HG02642 (cell line): ENCODE results near the gene CDH15.
"Not testable (repeated sequence)": the region's sequence is repeated elsewhere in the genome, so short reads cannot be mapped to it uniquely, and the experiment has no call there.

Source experiments
- ATAC-seq: cut with Tn5 transposase; IDR thresholded peaks from one replicate; pipeline ENCODE4 v1.9.1; 2021; ENCODE audit warnings: mild to moderate bottlenecking; ENCODE audit not compliant: unreplicated experiment, poor library complexity

The CDH15 gene

DNA sequence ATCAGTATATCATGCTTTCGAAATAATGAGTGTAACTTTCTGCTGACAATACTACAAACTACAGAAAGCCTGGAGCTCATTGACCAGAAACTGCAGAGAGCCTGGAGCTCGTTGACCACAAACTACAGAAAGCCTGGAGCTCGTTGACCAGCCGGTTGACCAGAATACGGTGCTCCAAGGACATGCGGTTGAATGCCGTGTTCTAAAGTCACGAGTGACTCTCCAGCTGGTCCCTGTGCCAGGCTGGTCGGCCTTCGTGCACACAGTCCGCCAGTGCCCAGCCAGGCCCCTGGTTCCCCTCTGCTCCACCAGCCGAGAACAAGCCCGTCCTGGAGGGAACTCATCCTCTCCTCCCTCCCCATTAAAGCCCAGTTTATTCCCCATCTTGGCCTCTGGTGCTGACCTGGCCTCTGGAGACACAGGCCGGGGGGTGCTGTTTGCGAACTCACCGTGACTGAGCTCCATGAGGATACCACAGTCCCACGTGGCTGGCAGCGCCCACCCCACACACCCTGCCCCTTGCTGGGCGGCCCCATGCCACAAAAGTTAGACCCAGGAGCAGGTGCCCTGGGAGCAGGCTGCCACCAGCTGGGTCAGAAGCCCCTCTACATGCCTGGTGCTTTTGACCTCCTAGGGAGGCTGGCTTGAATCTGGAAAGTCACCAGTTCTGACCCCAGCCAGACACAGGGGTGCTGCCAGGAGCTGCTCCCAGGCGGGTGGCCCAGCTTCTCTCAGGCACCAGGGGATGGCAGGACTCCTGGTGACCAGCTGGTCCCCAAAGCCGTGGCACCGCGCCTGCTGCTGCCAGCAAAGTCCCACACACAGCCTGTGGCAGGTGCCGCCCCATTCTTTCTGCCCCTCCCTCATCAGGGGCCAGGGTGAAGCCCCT is 15.5 kb upstream of the CDH15 start:
- no peak for ATAC-seq

DNA sequence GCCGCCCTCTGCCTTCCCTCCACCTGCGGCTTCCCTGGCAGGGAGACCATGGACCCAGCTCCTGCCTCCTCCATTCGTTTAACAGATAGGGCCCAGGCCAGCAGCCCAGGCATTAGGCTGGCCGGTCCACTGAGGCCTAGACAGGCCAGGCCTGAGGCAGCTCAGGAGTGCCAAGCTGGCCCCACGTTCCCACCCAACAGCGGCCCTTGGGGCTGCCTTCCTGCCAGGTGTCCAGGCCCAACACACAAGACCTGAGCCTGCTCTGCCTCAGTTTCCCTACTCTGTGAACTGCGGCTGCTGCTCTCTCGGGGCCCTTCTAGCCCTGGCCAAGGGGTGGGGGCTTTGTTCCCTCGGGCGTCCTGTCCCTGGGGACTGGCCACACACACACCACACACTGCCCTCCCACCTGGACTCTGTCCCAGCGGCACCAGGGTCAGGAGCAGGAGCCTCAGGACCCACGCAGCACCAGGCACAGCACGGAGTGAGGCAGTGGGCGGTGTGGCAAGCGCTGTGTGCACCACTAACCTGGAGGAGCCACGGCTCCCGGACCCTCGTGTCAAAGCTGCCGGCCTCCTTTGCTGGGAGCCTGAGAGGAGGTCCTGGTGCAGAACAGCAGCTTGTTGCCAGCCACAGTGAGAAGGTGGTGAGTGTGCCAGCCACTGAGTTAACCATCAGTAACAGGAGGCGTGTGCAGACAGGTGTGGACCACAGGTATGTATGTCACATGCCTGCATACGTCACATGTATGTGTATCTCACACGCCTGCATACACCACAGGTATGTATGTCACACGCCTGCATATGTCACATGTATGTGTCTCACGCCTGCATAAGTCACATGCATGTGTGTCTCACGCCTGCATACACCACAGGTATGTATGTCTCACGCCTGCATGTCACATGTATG is 14.6 kb upstream of the CDH15 start:
- no peak for ATAC-seq

DNA sequence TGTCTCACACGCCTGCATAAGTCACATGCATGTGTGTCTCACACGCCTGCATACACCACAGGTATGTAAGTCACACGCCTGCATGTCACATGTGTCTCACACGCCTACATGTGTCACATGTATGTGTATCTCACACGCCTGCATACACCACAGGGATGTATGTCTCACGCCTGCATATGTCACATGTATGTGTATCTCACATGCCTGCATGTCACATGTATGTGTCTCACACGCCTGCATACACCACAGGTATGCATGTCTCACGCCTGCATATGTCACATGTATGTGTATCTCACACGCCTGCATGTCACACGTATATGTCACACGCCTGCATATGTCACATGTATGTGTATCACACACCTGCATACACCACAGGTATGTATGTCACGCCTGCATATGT is 13.8 kb upstream of the CDH15 start:
- ATAC-seq, result no peak

DNA sequence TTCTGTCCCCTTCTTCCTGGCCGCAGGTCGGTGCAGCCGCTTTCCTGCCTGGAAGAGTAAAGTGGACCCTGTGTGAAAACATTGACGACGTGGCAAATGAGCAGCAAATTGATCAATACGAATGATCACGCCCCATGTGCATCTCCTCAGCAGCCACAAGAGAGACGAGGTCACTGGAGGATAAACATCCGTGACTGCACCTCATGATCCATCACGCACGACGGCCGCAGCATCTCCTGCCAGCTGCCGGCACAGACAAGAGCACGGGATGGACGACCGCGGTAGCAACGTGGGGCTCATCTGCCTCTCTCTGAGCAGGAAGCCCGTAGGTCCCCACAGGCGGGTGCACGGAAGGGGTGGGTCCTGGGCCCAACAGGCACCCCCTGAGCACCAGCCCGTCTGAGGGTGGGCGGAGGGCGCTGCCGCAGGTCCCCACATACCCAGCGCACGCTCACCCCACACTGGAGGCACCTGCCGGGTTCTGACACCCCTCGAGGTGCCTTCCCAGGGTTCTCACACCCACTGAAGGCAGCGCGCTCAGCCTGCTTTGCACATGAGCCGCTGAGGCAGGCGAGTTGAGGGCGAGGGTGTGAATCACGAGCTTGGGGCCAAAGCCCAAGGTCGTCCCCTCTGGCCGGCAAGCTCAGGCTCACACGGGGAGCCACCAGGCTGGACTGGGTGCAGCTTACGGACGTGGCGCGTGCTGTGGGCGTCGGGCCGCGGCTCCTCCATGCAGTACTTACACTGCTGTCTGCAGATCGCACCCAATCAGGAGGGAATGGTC is 12.3 kb upstream of the CDH15 start:
- ATAC-seq, result no peak

DNA sequence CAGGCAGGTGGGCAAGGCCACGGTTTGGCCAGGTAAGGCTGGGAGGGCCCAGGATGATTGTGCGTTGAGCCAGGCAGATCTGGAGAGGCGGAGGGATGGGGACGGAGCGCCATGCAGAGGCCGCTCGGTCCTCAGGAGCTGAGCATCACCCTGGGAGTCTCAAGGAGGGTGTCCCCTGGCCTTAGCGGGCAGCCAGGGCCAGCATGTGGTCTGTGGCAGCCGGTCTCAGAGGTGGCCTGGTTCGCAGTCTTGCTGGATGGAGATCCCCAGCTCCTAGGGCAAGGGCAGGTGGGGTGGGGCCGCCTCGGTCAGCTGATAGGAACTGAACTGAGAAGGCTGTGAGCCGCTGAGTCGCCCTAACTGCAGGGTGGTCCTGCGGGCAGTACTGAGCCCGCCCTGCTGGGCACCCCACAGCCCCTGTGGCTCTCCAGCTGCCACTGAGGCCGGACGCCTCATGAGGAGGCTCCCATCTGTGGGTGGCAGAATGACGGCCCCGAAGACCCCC is 11.6 kb upstream of the CDH15 start:
- no peak for ATAC-seq

DNA sequence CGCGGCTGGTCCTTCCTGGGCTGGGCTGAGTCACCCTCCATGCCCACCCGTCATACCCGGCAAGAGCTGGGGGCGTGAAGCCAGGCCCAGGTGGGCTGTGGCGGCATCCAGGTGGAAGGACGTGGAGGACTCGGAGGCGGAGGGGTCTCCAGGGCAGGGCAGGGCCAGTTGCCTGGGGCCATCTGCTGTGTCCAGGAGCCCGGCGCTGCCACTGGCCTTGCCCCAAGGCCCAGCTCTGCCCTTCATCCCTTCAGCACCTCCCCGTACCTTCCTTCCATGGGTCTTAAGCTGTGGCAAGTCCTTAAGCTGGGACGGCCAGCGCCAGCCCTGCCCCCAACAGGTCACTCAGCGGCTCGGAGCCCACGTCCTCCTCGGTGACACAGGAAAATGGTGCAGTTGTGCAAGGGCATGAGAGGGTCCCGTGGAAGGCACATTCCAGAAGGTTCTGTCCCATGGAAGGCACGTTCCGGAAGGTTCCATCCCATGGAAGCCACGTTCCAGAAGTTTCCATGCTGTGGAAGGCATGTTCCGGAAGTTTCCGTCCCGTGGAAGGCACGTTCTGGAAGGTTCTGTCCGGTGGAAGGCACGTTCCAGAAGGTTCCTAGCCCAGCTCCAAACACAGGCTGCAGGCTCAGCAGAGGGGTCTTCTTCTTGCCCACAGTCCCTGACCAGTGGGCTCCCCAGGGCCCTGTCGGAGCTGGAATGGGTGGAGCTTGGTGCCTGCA is 10.4 kb upstream of the CDH15 start:
- ATAC-seq, result no peak

DNA sequence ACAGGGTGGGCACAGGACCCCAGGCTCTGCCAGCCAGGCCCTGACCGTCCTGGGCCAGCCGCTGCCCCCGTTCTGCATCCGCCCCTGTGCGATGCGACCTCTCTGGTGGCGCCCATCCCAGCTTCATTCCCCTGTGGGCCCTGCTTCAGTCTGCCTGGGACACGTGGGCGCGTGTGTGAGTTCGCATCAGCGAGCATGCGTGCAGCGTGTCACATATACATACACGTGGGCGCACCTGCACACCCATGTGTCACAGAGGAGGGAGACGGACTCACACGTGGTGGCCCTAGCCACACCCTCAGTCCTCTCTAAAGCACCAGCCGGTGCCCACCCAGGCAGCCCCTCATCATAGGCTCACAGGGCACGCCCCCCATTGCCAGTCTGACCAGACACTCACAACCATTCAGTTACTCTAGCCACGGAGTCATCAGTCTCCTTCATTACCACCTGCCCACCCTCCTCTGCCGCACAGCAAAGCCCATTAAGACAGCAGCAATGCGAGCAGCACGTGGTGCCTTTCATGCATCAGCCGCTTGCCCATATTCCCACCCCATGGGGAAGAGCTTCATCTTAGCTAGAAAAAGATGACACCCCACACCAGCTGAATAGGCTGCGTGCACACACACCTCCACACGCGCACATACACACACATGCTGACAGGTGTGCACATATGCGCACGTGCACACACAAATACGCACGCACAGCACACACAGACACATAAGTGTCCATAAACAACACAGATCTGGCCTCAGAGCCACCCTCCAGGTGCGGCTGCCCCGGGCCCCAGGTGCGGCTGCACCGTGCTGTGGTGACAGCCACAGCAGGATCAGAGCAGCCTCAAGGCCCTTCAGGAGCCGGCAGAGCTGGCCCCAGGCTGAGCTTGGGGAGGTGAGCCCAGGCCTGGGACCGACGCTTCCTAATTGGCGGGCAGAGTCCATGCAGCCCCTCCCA is 9.5 kb upstream of the CDH15 start:
- ATAC-seq, result no peak

DNA sequence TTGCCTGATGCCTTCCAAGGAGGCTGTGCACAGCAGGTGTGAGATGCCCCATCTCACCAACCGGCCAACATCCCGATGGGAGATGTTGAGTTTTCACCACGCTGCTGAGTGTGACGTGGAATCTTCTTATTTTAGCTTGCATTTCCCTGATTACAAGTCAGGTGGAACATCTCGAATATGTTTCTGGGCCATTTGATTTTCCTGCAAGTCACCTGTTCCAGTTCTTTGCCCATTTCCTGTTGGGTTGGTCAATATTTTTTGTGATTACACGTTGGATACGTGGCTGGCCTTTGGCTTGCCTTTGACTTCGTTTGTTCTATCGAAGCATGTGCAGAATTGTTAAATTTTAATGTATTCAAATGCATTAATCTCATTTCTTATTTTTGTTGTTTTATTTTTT is 8.3 kb upstream of the CDH15 start:
- ATAC-seq, result no peak

DNA sequence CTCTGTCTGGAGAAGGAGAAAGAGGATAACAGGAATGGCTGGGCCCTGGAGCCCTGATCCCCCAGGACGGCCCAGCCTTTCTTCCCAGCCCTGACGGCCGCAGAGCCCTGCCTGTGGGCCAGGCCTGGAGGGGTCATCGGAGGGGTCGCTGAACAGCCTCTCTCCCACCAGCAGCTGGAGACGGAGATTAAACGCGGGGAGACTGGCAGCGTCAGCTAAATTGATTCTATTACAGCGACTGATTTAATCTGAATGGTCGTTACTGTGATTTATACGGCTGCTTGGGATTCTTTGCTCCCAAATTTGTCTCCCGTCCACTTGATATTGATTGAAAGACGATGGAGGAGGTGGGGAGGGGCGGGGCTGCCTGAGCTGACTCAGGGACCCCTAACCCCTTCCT is 7.1 kb upstream of the CDH15 start:
- ATAC-seq, result no peak

DNA sequence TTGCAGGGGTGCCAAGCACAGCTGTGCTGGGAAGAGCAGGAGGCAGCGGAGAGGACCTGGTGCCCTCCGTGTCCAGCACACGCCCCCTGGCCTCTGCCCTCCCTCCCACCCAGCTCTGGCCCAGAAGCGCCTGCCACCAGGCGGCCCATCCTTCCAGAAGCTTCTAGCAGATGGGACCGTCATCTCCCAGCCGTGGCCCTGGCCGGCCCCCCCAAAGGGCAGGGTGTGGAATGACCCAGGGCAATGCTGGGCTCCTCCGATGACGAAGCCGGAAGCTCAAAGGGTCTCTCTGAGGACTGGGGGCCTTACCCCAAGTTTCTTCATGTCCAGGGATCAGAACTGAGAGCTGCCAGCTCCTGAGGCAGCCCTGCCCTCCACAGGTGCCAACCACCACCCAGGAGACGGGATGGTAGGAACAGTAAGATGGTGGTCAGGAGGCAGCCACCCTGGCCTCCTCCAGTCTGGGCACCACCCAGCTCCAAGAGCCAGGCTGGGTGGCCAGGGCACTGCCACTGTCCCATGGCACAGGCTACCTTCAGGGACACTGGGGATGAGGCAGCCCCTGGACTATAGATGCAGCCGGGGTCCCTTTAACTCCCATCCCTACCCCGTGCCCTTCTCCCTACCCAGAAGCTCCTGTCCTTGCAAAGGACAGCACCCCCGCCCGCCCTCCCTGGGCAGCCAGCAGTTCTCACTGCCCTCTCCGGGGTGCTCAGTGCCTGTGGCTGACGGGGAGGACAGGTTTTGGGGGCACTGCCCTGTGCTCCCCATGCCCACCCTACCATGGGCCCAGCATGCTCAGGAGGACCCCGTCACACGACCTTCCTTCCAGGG is 6.5 kb upstream of the CDH15 start:
- no peak for ATAC-seq

DNA sequence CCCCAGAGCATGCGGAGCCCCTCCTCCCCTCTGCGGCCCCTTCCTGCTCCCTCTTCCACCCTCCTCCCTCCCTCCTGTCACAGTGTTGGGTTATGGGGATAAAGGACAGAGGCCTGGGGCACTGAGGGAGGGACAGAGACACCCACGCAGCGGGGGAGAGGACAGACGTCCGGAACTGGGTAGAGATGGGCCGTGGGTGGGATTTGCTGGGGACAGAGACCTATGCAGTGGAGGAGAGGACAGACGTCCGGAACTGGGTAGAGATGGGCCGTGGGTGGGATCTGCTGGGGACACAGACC is 5.9 kb upstream of the CDH15 start:
- ATAC-seq, result not testable (repeated sequence)

DNA sequence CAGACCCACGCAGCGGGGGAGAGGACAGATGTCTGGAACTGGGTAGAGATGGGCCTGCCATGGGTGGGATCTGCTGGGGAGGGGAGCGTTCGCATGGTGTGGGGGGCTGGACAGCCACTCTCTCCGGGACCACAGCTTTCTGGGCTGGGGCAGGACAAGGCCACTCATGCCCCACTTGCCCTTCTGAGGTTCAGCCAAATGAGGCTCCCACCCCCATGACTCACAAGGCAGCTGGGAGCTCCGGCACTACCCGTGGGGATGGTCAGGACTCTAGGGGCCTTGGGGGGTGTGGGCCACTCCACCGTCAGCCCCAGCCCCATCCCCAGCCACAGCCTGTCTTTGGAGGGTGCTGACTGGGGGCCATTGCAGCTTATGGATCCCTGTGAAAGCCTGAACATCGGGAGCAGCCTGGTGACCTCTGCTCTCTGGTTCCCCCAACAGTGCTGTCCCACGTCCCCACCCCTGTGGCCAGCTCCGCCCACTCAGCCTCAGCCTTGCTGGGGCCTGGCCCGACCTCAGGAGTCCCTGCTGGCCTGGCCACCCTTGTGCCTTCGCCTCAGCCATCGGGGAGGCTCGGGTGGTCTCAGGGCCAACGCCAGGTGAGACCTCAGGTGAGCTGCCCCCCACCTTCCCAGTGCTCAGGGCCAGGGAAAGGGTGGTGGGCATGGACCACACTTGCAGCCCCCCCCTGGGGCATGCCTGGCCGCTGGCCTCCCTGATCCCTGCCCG is 4.7 kb upstream of the CDH15 start:
- ATAC-seq, result no peak

DNA sequence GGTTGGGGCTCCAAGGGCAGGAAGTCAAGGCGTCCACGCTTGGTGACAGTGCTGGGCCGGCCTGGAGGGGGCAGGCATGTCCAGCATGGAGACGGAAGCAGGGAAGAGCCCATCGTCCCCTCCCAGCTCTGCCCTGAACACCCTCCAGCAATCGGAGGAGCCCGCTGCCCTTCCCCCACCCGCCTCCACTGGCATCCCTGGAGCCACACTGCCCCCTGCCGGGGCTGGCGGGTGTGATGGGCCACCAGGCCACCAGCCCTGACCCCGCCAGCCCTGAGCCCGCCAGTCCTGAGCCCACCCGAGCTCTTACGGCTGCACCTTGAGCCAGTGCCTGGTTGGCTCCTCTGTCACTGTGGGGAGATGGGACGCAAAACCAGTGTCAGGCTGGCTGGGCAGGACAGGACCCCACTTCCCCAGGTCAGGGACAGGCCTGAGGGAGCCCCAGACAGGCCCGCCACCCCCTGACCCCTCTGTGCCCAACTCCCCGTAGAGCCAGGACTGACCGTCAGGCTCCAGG is 4.1 kb upstream of the CDH15 start:
- peak; percentile 23 for ATAC-seq

DNA sequence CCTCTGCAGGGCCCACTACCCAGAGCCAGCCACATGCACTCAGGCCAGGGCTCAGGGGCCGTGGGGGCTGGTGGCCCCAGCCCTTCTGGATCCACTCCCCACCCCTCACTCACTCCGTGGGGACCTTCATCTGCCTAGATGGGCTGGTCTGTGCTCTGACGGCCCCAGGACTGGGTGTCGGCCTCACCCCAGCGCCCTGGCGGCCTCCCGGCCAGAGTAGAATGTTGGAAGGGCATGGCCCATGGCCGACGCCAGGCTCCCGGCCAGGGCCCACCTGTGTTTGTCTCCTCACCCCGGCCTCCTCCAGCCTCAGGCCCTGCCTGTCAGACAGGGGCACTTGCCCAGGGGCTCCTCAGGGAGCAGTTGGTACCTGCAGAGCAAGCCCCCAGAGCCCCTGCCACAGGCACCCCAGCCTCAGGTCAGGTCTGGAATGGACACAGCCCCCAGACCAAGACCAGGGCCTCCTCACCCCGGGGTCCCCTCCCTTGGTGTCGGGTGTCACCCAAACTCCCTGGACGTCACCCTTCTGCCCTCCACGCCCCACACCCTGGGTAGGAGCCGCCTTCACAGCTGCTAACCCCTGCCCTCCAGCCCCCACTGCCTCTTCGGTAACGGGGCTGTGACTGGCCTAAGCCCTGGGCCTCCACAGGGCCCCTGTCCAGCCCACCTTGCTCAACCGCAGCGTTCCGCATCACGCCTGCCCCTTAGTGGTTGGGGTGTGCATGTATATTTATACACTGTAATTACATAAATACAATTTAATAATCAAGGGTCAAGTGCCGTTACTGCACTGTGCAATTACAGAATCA is 3.0 kb upstream of the CDH15 start:
- ATAC-seq, result no peak

DNA sequence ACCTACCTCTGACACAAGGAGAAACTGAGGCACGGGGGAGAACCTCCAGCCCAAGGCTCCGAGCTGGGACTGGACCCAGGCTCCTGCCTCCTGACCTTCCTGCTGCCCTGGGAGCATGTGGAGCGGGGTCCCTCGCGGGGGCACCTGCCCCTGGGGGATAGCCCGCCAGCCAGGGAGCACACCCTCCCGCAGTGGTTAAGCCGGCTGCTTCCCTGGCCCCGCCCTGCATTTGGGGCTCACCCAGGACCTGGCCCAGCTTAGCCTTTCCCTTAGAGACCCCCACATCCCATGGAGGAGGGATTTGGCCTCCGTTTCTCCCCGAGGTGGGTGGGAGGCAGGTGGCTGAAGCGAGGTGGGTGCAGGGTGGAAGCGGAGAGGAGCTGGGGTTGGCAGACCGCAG is 1.8 kb upstream of the CDH15 start:
- ATAC-seq, result no peak
